GM12865 (cell line): ENCODE results near the gene NOC3L.

ENCODE experiments used
- DNase-seq: peaks from one replicate; pipeline ENCODE4 v3.0.0; 2010; ENCODE audit warnings: low read depth
- H3K4me3 ChIP-seq: 2 replicates; pipeline ENCODE4 v1.5.1; 2011; ENCODE audit warnings: mild to moderate bottlenecking, low read depth, low read length, control low read depth
- CTCF ChIP-seq: IDR thresholded peaks from 2 replicates; pipeline ENCODE4 v1.5.1; 2011; ENCODE audit warnings: low read length, control low read depth, low read depth, inconsistent platforms; ENCODE audit not compliant: insufficient read depth; ENCODE audit errors: missing control alignments

NOC3L gene

GRCh38 chr10:94307046-94307615 lies 55.6 kb downstream of the NOC3L start:
- DNase-seq, result no peak
- TF ChIP-seq CTCF, result no peak
- no peak overlapping the region for H3K4me3 ChIP-seq

GRCh38 chr10:94303929-94304328 lies 58.8 kb downstream of the NOC3L start:
- no peak overlapping the region for H3K4me3 ChIP-seq
- DNase-seq, result no peak
- no peak for TF ChIP-seq CTCF

GRCh38 chr10:94300042-94300441 lies 62.7 kb downstream of the NOC3L start:
- DNase-seq, result no peak
- TF ChIP-seq CTCF, result no peak
- no peak overlapping the region for H3K4me3 ChIP-seq

GRCh38 chr10:94299417-94299816 lies 63.3 kb downstream of the NOC3L start:
- TF ChIP-seq CTCF, result no peak
- peak; percentile 30 for DNase-seq
- H3K4me3 ChIP-seq, result no peak overlapping the region

- DNase-seq, result no peak
- no peak overlapping the region for H3K4me3 ChIP-seq
- no peak for TF ChIP-seq CTCF
These were observed 68.6 kb downstream of the NOC3L start for GRCh38 chr10:94294168-94294567.

- H3K4me3 ChIP-seq, result no peak overlapping the region
- TF ChIP-seq CTCF, result no peak
- DNase-seq, result no peak
These were observed 69.4 kb downstream of the NOC3L start for GRCh38 chr10:94293354-94293753.

- no peak for TF ChIP-seq CTCF
- DNase-seq, result no peak
- H3K4me3 ChIP-seq, result no peak overlapping the region
These were observed 70.2 kb downstream of the NOC3L start for GRCh38 chr10:94292434-94293090.
